ENCODE results near the gene INAFM2.

DNA sequence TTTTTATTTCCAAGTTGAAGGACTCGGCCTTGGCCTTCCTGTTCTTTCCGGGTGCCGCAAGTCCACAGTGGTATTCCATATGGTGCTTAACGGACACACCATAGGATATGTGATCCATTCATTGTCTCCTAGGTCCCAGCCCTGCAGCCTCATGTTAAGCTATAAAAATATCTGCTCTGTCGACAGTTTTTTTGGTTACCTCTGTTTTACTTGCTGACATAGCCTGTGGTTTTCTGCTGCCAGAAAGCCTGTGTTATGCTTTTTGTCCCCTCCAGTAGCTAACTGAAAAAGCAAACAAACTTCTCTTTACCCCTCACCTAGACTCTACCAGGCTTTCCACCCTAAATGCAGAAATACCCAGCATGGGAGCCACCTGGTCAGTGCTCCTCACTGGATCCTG, 5.3 kb downstream of the INAFM2 start:
- TF ChIP-seq POLR2A (IDR thresholded peaks at IDR 0.05; ENCODE audit: extremely low read depth, insufficient read length) (no peak), MAX (IDR thresholded peaks at IDR 0.05; ENCODE audit: low read depth, low read length) (no peak), MYC (IDR thresholded peaks at IDR 0.05; ENCODE audit: low read depth, low read length) (no peak)
- TF ChIP-seq, protein P1, sequence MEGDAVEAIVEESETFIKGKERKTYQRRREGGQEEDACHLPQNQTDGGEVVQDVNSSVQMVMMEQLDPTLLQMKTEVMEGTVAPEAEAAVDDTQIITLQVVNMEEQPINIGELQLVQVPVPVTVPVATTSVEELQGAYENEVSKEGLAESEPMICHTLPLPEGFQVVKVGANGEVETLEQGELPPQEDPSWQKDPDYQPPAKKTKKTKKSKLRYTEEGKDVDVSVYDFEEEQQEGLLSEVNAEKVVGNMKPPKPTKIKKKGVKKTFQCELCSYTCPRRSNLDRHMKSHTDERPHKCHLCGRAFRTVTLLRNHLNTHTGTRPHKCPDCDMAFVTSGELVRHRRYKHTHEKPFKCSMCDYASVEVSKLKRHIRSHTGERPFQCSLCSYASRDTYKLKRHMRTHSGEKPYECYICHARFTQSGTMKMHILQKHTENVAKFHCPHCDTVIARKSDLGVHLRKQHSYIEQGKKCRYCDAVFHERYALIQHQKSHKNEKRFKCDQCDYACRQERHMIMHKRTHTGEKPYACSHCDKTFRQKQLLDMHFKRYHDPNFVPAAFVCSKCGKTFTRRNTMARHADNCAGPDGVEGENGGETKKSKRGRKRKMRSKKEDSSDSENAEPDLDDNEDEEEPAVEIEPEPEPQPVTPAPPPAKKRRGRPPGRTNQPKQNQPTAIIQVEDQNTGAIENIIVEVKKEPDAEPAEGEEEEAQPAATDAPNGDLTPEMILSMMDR (IDR thresholded peaks at IDR 0.05; ENCODE audit: low read depth, low read length), result no peak
